IPS-18c (cell line): Measurements from ENCODE around the gene SLC39A11.
"Not testable (repeated sequence)": the region's sequence is repeated elsewhere in the genome, so short reads cannot be mapped to it uniquely, and the experiment has no call there.

Experiments
- H3K4me3 ChIP-seq: 2 replicates; pipeline ENCODE4 v1.7.0; 2013; ENCODE audit warnings: low read depth, mild to moderate bottlenecking, low read length, moderate library complexity; ENCODE audit not compliant: insufficient read depth
- H3K9me3 ChIP-seq: one replicate; pipeline ENCODE4 v1.6.1; 2013; ENCODE audit warnings: mild to moderate bottlenecking, low read length, moderate library complexity; ENCODE audit not compliant: control insufficient read depth, insufficient read depth

Gene SLC39A11

DNA sequence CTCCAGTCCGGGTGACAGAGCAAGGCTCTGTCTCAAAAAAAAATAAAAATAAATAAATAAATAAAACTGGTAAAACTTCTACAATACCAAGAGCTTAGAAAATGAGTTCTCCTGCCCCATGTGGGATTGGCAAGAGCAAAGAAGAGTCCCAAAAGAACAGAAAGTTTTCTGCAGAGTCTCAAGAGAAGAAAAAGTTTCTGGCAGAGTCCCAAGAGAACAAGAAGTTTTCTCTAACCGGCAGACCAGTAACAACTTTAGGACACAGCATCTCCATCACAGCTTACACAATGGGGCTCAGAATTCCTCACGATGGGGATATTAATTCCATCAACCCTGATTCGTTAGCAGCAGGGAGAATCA, 1.1 kb downstream of the SLC39A11 start:
- Histone ChIP-seq H3K4me3 (no peak overlapping the region), H3K9me3 (no peaks in the 10 kb centered on the region)

DNA sequence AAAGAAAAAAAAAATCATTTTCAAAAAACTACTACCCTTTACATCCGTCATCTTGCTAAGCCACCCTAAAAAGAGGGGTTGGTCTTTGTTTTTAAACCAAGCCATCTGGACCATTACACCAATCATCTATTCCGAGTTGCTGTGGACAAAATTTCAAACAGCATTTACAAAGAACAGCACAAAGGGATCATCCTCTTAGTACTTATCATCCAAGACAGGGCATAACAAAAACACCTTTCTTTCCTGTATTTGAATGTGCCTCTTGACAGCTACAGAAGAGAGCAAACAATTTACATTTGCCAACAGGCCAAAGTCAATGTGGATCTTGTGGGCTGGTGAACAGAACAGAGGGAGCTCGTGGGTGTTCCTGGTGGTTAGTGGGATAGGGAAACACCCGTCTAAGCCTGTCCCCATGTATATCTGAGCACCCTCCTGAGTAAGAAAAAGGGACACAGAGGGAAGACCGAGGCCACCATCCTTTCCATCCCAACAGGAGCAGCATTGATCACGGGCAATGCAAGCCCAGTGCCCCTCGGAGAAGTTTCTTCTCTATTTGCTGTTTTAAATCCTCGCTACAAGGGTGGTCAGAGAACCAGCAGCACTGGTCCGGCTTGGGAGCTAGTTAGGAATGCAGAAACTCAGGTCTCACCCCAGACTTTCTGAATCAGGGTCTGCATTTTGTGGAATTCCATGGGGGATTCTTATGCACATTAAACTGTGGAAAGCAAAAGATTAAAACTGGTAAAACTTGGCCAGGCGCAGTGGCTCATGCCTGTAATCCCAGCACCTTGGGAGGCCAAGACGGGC, 1.9 kb downstream of the SLC39A11 start:
- H3K9me3 ChIP-seq: no peaks in the 10 kb centered on the region
- no peak overlapping the region for H3K4me3 ChIP-seq

DNA sequence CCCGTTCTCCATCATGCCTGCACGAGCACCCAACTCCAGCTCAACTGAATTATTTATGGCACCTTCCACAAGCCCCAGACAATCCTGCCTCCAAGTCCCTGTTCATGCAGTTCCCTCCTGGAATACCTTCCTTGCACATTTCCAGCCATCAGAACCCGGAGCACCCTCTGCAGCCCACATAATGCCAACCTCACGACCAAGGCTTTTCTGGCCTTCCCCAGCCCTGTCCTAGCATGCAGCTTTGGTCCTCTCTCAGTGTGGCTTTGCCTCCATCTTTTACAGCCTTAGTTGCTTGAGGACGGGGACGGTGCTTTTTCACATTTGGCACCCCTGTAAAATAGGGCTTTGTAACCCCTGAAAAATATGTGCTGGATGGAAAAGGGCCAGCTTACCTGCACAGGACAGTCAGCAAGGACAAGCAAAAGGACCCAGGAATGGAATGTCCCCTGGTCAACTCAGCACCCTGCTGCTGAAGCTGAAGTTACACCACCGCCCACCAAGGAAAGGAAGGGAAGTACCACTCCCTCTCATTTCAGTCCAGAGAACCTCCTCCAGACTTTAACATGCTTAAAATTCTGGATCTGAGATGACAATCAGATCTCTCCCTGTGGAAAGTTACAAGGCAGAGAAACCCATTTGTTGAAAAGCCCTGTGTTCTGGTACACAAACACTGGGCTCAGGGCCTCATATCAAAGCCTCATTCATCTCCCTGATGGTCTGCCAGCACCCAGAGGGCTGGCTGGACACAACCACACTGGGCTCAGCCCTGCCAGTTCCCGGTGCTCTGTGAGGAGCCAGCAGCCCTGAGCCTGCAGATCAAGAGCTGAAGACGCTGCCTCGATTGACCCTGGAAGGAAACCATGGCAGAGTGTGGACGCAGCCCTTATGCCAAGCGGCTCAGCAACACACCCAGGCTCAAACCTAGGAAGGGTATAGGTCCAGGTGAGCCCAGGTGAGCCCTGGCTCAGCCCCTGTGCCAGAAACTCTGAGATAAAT, 2.9 kb downstream of the SLC39A11 start:
- Histone ChIP-seq H3K4me3 (no peak overlapping the region), H3K9me3 (no peaks in the 10 kb centered on the region)

DNA sequence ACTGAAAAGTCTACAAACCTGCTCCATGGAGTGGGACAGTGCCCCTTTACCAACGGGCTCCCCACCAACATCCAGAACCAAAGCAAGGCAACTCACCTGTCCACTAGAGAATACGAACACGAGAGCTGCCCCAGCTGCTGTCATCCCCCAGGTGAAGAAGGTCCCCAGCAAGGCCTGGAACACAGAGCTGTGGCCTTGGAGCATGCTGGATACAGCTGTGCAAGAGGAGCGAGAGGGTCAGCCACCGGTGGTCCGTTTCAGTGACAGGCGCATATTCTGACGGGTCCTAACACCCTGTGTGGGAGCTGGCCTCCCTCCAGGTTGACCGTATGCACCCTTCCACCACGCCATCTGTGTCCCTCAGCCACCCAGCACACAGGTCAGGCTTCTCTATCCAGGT, 3.9 kb downstream of the SLC39A11 start:
- Histone ChIP-seq H3K9me3 (peaks cover 3% of the 10 kb centered on the region), H3K4me3 (no peak overlapping the region)

DNA sequence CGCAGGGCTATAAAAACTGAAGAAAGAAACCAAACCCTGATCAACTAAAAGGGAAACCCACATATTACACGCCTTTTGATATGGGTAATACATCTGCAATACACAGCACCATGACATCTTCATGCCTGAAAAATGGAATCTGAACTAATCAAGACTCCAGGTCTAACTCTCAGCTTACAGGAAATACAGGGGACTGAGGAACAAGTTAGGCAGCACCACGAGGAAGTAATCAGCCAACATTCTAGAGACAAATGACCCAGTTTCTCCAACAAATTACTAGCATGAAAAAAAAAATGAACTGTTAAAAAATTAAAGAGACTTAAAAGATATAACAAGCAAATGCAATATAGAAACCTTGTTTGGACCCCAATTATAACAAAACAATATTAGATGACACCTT, 9.1 kb downstream of the SLC39A11 start:
- peaks cover 3% of the 10 kb centered on the region for H3K9me3 ChIP-seq

DNA sequence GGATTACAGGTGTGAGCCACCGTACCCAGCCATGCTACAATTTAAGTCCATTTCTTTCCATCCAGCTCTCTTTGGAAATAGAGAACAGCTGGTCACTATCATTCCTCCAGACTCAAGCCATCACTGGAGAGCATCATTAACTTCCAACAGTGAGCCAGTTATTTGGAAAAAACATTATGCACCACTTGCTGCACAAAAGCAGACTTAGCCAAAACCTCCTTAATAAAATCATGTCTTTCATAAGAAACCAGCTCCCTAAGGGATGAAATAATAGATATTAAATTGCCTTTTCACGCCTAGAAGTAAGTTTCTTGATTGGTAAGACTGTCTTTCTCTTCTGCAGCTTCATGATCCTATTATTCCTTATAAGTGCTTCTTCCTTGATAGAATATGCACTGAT, 17.9 kb downstream of the SLC39A11 start:
- H3K9me3 ChIP-seq: no peaks in the 10 kb centered on the region
- no peak overlapping the region for H3K4me3 ChIP-seq

More for the DNA sequence above, 9.1 kb downstream of the SLC39A11 start:
- no peak overlapping the region for H3K4me3 ChIP-seq

DNA sequence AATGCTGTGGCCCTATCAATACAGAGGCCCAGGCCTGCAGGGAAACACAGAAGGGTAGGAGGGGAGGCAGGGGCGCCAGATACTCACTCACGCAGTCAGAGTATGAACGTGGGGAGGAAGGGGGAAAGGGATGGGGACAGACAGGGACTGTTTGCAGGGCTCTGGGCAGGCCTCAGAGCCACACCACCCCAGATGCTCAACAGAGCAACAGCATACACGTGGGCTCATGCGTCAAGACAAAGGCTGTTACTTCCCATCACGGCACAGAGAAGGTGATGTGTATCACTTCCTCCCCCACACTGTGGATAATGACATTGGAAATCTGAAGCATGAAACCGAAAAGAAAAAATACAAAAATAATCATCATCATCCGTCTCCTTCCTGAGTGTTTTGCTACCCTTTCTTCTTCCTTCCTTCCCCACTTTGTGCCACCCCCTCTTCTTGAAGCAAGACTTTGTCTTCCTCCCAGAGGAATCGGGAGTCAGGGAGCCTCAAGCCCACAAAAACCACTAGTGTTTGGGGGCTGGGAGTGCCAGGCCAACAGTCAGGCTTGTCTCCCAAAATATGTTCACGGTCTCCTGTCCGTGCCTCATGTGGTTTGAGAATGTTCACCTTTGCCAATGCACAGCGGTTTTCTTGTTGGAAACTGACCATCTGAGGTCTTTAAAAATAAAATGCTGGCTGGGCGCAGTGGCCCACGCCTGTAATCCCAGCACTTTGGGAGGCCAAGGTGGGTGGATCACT, 20.1 kb downstream of the SLC39A11 start:
- no peaks in the 10 kb centered on the region for H3K9me3 ChIP-seq
- H3K4me3 ChIP-seq: no peak overlapping the region

DNA sequence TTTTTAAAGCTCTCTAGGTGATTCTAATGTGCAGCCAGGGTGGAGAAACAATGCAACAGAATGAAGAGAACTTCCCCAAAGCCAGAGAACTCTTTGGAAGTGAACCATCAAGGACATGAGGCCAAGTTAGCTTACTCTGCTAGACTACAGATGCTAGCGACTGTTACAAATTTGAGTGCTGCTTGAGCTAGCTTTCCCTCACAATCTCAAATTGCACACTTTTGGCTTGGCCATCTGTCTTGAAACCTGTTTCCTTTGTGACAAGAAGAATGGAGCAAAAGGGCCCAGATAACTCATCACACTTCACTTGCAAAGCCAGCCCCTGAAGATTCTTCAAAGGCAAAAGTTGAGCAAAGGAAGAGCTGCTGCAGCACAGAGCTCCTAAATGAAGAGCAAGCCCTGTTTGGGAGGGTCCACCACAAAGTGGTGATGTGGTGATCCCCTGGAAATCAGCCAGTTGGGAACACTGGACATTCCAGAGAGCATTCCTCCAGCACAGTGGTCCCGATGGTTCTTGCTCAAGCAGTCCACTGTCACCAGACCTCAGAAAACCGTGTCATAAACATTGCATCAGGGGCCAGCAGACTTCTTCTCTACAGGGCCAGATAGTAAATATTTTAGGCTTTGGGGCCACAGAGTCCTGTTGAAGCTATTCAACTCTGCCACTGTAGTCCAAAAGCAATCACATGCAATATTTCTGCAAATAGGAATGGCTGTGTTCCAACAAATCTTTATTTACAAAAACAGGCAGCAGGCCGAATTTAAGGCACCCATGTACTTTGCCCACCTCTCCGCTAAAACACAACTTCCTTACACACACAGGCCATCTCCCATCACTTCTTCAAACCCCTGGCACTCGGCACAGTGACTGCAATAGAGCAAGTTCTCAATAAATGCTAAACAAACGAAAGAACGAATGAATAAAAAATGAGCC, 21.2 kb downstream of the SLC39A11 start:
- H3K4me3 ChIP-seq: no peak overlapping the region
- H3K9me3 ChIP-seq: no peaks in the 10 kb centered on the region

DNA sequence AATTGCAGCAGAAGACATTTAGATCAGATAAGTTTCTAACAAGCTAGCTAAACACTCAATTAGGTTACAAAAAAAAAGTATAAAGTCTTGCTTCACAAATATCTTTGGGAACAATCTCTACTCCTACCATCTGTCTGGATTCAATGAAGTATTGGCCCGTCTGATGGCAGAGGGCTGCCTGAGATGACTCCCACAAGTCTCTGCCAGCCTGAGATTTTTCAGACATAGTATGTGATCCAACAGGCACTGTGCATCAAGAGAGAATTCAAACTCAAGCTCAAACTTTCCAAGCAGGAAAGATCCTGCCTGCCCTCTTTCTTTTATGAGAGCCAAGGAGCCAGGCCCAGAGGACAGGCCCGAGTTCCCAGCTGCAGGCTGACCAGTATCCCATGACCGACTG, 22.6 kb downstream of the SLC39A11 start:
- no peaks in the 10 kb centered on the region for H3K9me3 ChIP-seq
- no peak overlapping the region for H3K4me3 ChIP-seq

DNA sequence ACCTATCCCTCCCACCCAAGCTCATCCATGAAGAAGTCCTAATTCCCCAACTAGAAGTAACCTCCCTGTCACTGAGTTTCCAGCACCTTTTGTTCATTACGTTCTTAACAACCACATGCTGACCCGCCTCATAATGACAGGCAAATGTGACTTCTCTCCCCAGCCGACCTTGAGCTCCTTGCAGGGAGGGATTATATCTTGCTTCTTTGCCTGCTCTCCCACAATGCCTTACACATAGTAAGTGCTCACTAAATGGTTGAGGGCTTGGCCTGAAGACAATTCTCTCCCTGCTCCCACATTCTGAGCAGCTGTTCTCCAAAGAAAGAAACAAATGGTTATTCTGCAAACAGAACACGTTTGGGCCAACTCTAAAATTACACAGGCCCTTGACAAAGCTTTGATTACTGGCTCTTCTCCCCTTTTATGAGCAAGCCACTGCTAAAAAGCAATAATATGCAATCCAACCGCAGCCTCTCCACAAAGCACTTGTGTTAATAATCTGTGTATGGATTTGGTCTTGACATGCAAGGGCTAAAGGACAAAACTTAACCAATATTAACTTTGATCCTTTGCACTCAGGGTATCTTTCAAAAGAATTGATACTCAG, 23.2 kb downstream of the SLC39A11 start:
- no peaks in the 10 kb centered on the region for H3K9me3 ChIP-seq
- no peak overlapping the region for H3K4me3 ChIP-seq

DNA sequence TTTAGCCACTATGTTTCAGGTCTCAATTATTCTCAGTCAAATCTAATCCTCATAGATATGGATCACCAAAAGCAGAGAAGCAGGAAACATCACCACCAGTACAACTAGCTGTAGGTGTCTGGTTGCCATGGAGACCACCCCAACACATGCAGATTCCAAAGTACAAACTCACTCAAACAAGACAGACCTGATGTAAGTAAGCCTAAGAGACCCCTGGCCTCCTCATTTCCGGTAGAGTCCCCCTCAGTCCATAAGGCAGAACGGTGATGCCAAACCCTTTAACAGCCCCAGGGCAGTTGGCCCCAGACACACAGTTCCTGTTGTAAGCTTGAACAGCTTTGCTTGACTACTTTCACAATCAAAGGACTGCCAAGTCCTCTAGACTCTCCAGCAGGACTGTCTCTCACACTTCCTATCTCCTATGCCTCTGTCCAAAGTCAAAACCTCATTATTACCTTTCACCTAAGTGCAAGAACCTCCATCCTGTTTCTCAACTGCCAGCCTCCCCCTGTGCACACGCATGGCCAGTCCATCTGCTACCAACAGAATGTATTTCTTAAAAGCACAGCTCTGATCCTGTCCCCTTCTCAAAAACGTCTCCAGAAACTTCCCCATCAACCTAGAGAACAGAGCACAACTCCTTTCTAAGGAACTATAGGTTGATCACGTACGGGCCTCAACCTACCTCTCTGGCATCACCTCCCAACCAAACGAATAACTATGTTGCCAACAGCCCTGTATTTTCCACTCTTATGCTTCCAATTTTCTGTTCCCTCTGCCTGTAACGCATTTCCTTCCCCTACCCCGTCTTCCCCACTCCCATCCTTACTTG, 23.9 kb downstream of the SLC39A11 start:
- no peak overlapping the region for H3K4me3 ChIP-seq
- no peaks in the 10 kb centered on the region for H3K9me3 ChIP-seq

DNA sequence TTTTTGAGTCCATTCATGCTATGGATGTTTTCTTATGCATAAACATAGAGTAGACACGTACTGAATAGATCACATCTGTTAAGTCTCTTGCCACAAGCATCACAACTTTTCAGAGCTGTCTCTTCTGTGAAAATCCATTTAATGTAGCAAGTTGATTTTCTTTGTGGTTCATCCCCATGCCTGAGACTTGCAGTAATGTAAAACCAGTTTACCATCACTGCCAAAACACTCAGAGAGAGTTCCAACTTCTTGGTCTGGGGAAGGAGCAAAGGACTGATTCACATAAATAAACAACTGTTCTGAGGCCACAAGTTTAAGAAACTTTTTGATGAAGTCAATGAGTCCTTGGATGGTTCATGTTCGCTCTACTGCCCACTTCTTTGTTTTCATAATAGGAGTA, 24.8 kb downstream of the SLC39A11 start:
- H3K9me3 ChIP-seq, H3K4me3 ChIP-seq: not testable (repeated sequence)

DNA sequence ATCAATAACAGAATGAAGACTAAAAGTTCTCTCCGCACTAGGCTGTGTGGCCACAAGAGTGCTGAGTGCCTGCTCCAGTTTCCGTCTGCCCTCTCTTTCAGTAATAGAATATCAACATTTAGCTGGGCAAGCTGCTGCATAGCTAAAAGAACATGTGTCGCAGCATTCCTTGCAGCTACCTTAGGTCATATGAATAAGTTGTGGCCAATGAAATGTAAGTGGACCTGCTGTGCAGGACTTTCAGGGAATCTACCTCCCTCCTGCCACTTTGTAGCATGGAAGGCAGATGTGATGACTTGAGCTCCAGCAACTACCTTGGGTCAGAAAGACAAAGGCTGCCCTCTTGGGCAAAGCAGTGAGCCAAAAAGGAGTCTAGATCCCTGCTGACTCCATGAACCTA, 25.4 kb downstream of the SLC39A11 start:
- Histone ChIP-seq H3K4me3 (no peak overlapping the region), H3K9me3 (no peaks in the 10 kb centered on the region)

DNA sequence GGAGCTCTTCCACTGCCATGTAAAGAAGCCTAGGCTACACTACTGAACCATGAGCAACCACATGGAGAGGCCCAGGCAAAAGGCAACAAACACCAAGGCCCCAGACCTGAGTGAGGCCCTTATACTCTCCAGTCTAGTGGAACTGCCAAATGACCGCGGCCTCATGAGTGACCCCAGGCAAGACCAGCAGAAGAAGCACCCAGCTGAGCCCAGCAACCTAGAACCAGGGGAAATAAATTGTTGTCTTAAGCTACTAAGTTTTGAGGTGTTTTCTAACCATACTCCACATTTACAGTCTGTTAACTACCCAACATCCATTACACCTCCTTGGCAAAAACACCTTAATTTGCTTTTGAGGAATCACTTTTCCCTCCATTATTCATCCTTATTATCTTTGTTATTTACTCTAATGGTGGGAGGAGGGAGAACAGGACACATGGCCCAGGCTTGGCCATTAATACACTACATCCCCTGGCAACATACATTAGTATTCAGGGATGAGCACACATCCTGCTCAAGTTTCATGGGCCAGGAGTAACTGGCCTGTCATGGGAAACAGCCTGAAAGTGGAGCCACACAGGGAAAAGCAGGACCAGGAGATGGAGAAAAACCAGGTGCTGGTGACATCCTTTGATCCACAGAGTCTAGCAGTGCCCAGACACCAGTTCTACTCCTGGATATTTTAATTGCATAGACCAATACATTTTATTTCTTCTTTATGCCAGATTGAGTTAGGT, 26.2 kb downstream of the SLC39A11 start:
- Histone ChIP-seq H3K4me3 (no peak overlapping the region), H3K9me3 (no peaks in the 10 kb centered on the region)

DNA sequence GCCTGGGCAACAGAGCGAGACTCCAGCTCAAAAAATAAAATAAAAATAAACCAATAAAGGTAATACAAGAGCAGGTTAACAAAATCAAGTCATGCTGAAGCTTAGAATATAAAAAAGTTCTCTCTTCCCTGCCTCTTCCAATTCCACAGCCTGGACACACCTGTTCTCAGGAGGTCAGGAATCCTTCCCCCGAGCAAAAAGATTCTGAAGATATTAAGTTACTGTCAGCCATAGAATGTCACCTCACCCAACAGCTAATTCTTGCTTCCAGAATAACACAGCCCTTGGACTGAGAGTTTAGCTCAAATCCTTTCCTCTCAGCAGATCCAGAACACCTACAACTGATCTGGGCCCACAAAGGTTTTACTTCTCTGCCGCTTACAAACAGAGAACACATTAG, 27.1 kb downstream of the SLC39A11 start:
- H3K9me3 ChIP-seq: no peaks in the 10 kb centered on the region
- no peak overlapping the region for H3K4me3 ChIP-seq
